HepG2 (cell line): ENCODE data around the gene RRP8. TPM values are rescaled to one million over a fixed set of nuclear protein-coding genes. Genes with fewer than 3 reads are reported as not detected.

ENCODE experiments used
- AGO2 ChIP-seq: fragments of 200-400 bp; formaldehyde crosslinking; optimal IDR thresholded peaks from 2 replicates; pipeline ENCODE3; 2017; ENCODE audit warnings: mild to moderate bottlenecking, low read depth, low read length, moderate library complexity
- HOXD1 ChIP-seq: sonication (generic); formaldehyde crosslinking; IDR thresholded peaks from 2 replicates; pipeline ENCODE4 v1.5.0; 2020; ENCODE audit warnings: missing genetic modification reagents
- KAT7 ChIP-seq: IDR thresholded peaks from 2 replicates; pipeline ENCODE4 v1.6.1; 2018; ENCODE audit warnings: borderline replicate concordance, missing compliant biosample characterization
- MZF1 ChIP-seq: sonication (generic); formaldehyde crosslinking; IDR thresholded peaks from 2 replicates; pipeline ENCODE4 v1.8.1; 2023; ENCODE audit warnings: mild to moderate bottlenecking, missing genetic modification reagents, borderline replicate concordance
- NKX3-1 ChIP-seq: sonication (generic); formaldehyde crosslinking; IDR thresholded peaks from 2 replicates; pipeline ENCODE4 v1.5.0; 2020; ENCODE audit warnings: missing genetic modification reagents
- SATB2 ChIP-seq: sonication (generic); formaldehyde crosslinking; IDR thresholded peaks from 2 replicates; pipeline ENCODE4 v1.5.0; 2020; ENCODE audit warnings: missing genetic modification reagents
- TRIM24 ChIP-seq: sonication (generic); formaldehyde crosslinking; IDR thresholded peaks from 2 replicates; pipeline ENCODE4 v1.8.0; 2022; ENCODE audit warnings: mild to moderate bottlenecking, missing genetic modification reagents
- UBTF ChIP-seq: sonication (generic); formaldehyde crosslinking; IDR thresholded peaks from 2 replicates; pipeline ENCODE4 v1.4.0; 2020; ENCODE audit warnings: mild to moderate bottlenecking, missing genetic modification reagents
- ZBTB37 ChIP-seq: sonication (generic); formaldehyde crosslinking; IDR thresholded peaks from 2 replicates; pipeline ENCODE4 v1.4.0; 2020; ENCODE audit warnings: mild to moderate bottlenecking, missing genetic modification reagents
- ZNF143 ChIP-seq: sonication (generic); formaldehyde crosslinking; IDR thresholded peaks from 2 replicates; pipeline ENCODE4 v1.4.0; 2020; ENCODE audit warnings: missing genetic modification reagents
- ZNF547 ChIP-seq: sonication (generic); formaldehyde crosslinking; IDR thresholded peaks from 2 replicates; pipeline ENCODE4 v1.5.1; 2020; ENCODE audit warnings: mild to moderate bottlenecking, missing genetic modification reagents
- polyA plus RNA-seq, 8 experiments: library from polyadenylated mRNA; depleted of rRNA in 3 of 8; stranded (reverse) in 7 of 8; unstranded in 1 of 8; fragments of >200 nt; fragmentation: Illumina TruSeq in 4 of 8; extraction: Trizol in 4 of 8; gene quantifications; 2 replicates each; pipeline versions ENCODE4 v1.2.1 to v1.2.3, GENCODE V29; 2011 to 2016; ENCODE audit warnings: low read depth in 4 of 8, missing spikeins in 1 of 8, mixed read lengths in 1 of 8; ENCODE audit not compliant: insufficient read depth in 1 of 8
- total RNA-seq, 5 experiments: library from RNA; depleted of rRNA; stranded (reverse); fragments of >200 nt; fragmentation: Illumina TruSeq; extraction: Trizol; gene quantifications; 2 replicates each; pipeline ENCODE4 v1.2.3, GENCODE V29; 2016; ENCODE audit warnings: low read depth in 1 of 5

The RRP8 gene
- total and polyA plus RNA-seq, 2 of the 13 experiments (the other 11 are each of a cell fraction or from before 2014, with no cell fraction given): 7.2 to 21.6 TPM

GRCh38 chr11:6611092-6611962 is 7.9 kb upstream of the RRP8 start (continued):
- no peak for TF ChIP-seq KAT7 (CRISPR knock-in tag)
- no peak for TF ChIP-seq ZNF547 (CRISPR knock-in tag)
- 0 out of 2 replicates have a peak, but pooled peaks have one; percentile 21 for TF ChIP-seq NKX3-1
- no peak for TF ChIP-seq SATB2
- no peak for TF ChIP-seq ZBTB37 (CRISPR knock-in tag)
- TF ChIP-seq UBTF (CRISPR knock-in tag): no peak
- TF ChIP-seq ZNF143 (CRISPR knock-in tag): no peak
- TF ChIP-seq MZF1 (CRISPR knock-in tag): no peak
- TF ChIP-seq AGO2: peak; percentile 93
- 0 out of 2 replicates have a peak, but pooled peaks have one; percentile 37 for TF ChIP-seq HOXD1 (CRISPR knock-in tag)
- no peak for TF ChIP-seq TRIM24 (CRISPR knock-in tag)
